ENCODE data around the gene VDAC1. TPM values are rescaled to one million over a fixed set of nuclear protein-coding genes. Genes with fewer than 3 reads are reported as not detected.

The VDAC1 gene
- total and polyA plus RNA-seq, 2 donors (not counting 3 experiments of a cell fraction or from before 2014, with no cell fraction given) = 116 to 247 TPM

GRCh38 chr5:133927300-133928180 is 77.2 kb downstream of the VDAC1 start:
- intact Hi-C loops (cut with micrococcal nuclease) = no loop called here
- POLR2A ChIA-PET = no interaction called here
- H3K27me3 ChIP-seq (ENCODE audit: control insufficient read depth in 2 of 2, insufficient read depth in 2 of 2, low read length in 2 of 2) = peaks cover 0 to 2% of the 10 kb centered on the region in 2 experiments
- peak overlapping the region; percentile 10 for H2AFZ ChIP-seq (ENCODE audit: low read depth, low read length)
- H3K9me1 ChIP-seq (replicated peaks; ENCODE audit: control insufficient read depth, extremely low read depth, insufficient read depth, low read length) = no peaks in the 10 kb centered on the region
- no peaks in the 10 kb centered on the region for H4K20me1 ChIP-seq (replicated peaks; ENCODE audit: control insufficient read depth, extremely low read depth, insufficient read depth, low read length)
- FAIRE-seq = peak; percentile 64
- H3K4me3 ChIP-seq (replicated peaks in 1 of 3; ENCODE audit: insufficient read depth in 1 of 3, low read depth in 1 of 3, low read length in 3 of 3) = no peak overlapping the region
- no TSS peak for BruUV-seq (replicated peaks)
- H3K4me1 ChIP-seq (ENCODE audit: control insufficient read depth, extremely low read depth, insufficient read depth, low read length) = no peaks in the 10 kb centered on the region
- no peak overlapping the region for H3K4me2 ChIP-seq (ENCODE audit: insufficient read depth, low read length)
- no peaks in the 10 kb centered on the region for H3K79me2 ChIP-seq (ENCODE audit: control insufficient read depth, insufficient read depth, low read length)
- H3K9ac ChIP-seq (replicated peaks; ENCODE audit: extremely low read depth, insufficient read depth, low read length) = no peak overlapping the region
- CTCF ChIA-PET = no interaction called here
- no peaks in the 10 kb centered on the region for H3K9me3 ChIP-seq (replicated peaks; ENCODE audit: control insufficient read depth, insufficient read depth, low read length)
- TF ChIP-seq MYC (IDR thresholded peaks at IDR 0.05; ENCODE audit: low read depth, low read length) (no peak), POLR2AphosphoS5 (IDR thresholded peaks at IDR 0.05; ENCODE audit: insufficient read depth, low read depth, low read length) (no peak), POLR2A (IDR thresholded peaks at IDR 0.05; ENCODE audit: low read depth, low read length) (no peak)
- dilution Hi-C loops (cut with MboI; ENCODE audit: extremely low pct_ligation_motif_present, low sequenced_read_pairs) = no loop called here
- no peak for DNase-seq (ENCODE audit: low read depth, low spot score)
- no peaks in the 10 kb centered on the region for H3K36me3 ChIP-seq (ENCODE audit: control insufficient read depth in 2 of 2, extremely low read depth in 1 of 2, insufficient read depth in 2 of 2, low read length in 2 of 2)
- no peak overlapping the region for H3K27ac ChIP-seq (ENCODE audit: insufficient read depth, low read depth, low read length)

- H3K4me3 ChIP-seq (replicated peaks in 1 of 3; ENCODE audit: insufficient read depth in 1 of 3, low read depth in 1 of 3, low read length in 3 of 3) = no peak overlapping the region
- DNase-seq (ENCODE audit: low read depth, low spot score) (no peak), FAIRE-seq (no peak)
- H3K9ac ChIP-seq (replicated peaks; ENCODE audit: extremely low read depth, insufficient read depth, low read length) = no peak overlapping the region
- peak overlapping the region; percentile 10 for H2AFZ ChIP-seq (ENCODE audit: low read depth, low read length)
- no peak overlapping the region for H3K4me2 ChIP-seq (ENCODE audit: insufficient read depth, low read length)
- H4K20me1 ChIP-seq (replicated peaks; ENCODE audit: control insufficient read depth, extremely low read depth, insufficient read depth, low read length) = no peaks in the 10 kb centered on the region
- no peaks in the 10 kb centered on the region for H3K9me1 ChIP-seq (replicated peaks; ENCODE audit: control insufficient read depth, extremely low read depth, insufficient read depth, low read length)
- H3K36me3 ChIP-seq (ENCODE audit: control insufficient read depth in 2 of 2, extremely low read depth in 1 of 2, insufficient read depth in 2 of 2, low read length in 2 of 2) = no peaks in the 10 kb centered on the region
- no peaks in the 10 kb centered on the region for H3K9me3 ChIP-seq (replicated peaks; ENCODE audit: control insufficient read depth, insufficient read depth, low read length)
- TF ChIP-seq MYC (IDR thresholded peaks at IDR 0.05; ENCODE audit: low read depth, low read length) = no peak
- no peak for TF ChIP-seq CTCF (IDR thresholded peaks at IDR 0.05; ENCODE audit: extremely low read depth in 1 of 2, insufficient read depth in 1 of 2, low read depth in 1 of 2, low read length in 2 of 2)
- no peak for TF ChIP-seq FOS (IDR thresholded peaks at IDR 0.05; ENCODE audit: borderline replicate concordance, insufficient read depth, low read length)
- no peak for TF ChIP-seq JUN (IDR thresholded peaks at IDR 0.05; ENCODE audit: borderline replicate concordance, insufficient read depth, insufficient read length, low read depth)
- TF ChIP-seq POLR2AphosphoS5 (IDR thresholded peaks at IDR 0.05; ENCODE audit: insufficient read depth, low read depth, low read length) = no peak
- no peak for TF ChIP-seq MAX (IDR thresholded peaks at IDR 0.05; ENCODE audit: insufficient read depth, insufficient read length)
- no peak for TF ChIP-seq EZH2 (IDR thresholded peaks at IDR 0.05; ENCODE audit: borderline replicate concordance, low read depth, low read length, severe bottlenecking)
- no peak for TF ChIP-seq GATA2 (IDR thresholded peaks at IDR 0.05; ENCODE audit: insufficient read depth, insufficient read length, low read depth, low read length)
- no peak for TF ChIP-seq POLR2A (IDR thresholded peaks at IDR 0.05; ENCODE audit: low read depth, low read length)
- no peaks in the 10 kb centered on the region for H3K4me1 ChIP-seq (ENCODE audit: control insufficient read depth, extremely low read depth, insufficient read depth, low read length)
- POLR2A ChIA-PET = no interaction called here
- H3K27ac ChIP-seq (ENCODE audit: insufficient read depth, low read depth, low read length) = no peak overlapping the region
- no peaks in the 10 kb centered on the region for H3K79me2 ChIP-seq (ENCODE audit: control insufficient read depth, insufficient read depth, low read length)
- dilution Hi-C loops (cut with MboI; ENCODE audit: extremely low pct_ligation_motif_present, low sequenced_read_pairs) = no loop called here
- peaks cover 0 to 2% of the 10 kb centered on the region in 2 experiments for H3K27me3 ChIP-seq (ENCODE audit: control insufficient read depth in 2 of 2, insufficient read depth in 2 of 2, low read length in 2 of 2)
- intact Hi-C loops (cut with micrococcal nuclease) = no loop called here
- BruUV-seq (replicated peaks) = no TSS peak
- CTCF ChIA-PET = no interaction called here
Observed at GRCh38 chr5:133926489-133927299, 78.1 kb downstream of the VDAC1 start.

Measured in endothelial cell of umbilical vein (primary cell).